ENCODE results near the gene PLCH1.

- TF ChIP-seq, protein P1, sequence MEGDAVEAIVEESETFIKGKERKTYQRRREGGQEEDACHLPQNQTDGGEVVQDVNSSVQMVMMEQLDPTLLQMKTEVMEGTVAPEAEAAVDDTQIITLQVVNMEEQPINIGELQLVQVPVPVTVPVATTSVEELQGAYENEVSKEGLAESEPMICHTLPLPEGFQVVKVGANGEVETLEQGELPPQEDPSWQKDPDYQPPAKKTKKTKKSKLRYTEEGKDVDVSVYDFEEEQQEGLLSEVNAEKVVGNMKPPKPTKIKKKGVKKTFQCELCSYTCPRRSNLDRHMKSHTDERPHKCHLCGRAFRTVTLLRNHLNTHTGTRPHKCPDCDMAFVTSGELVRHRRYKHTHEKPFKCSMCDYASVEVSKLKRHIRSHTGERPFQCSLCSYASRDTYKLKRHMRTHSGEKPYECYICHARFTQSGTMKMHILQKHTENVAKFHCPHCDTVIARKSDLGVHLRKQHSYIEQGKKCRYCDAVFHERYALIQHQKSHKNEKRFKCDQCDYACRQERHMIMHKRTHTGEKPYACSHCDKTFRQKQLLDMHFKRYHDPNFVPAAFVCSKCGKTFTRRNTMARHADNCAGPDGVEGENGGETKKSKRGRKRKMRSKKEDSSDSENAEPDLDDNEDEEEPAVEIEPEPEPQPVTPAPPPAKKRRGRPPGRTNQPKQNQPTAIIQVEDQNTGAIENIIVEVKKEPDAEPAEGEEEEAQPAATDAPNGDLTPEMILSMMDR (conservative IDR thresholded peaks at IDR 0.05): no peak
- no peak for TF ChIP-seq EZH2 (IDR thresholded peaks at IDR 0.05; ENCODE audit: low read depth)
These were observed 356.5 kb downstream of the PLCH1 start for GRCh38 chr3:155388417-155388816.
